ENCODE data around the gene SLC4A9. TPM values are rescaled to one million over a fixed set of nuclear protein-coding genes. Genes with fewer than 3 reads are reported as not detected.
"Not testable (repeated sequence)": the region's sequence is repeated elsewhere in the genome, so short reads cannot be mapped to it uniquely, and the experiment has no call there.

The SLC4A9 gene
- total RNA-seq, 4 donors from 2014 or later: 0.29 to 0.45 (median 0.29) TPM; not detected in 1

- H3K4me3 ChIP-seq (replicated peaks in 1 of 3): no peak overlapping the region
- no peaks in the 10 kb centered on the region for H3K9me3 ChIP-seq
- H3K36me3 ChIP-seq: no peaks in the 10 kb centered on the region
- no peak overlapping the region for H3K27ac ChIP-seq
- no peak for DNase-seq
- H3K27me3 ChIP-seq: no peaks in the 10 kb centered on the region
- peaks cover 13 to 43% of the 10 kb centered on the region in 2 donors for H3K4me1 ChIP-seq
- 85 to 89% methylated on average over 5 of the region's 5 CpGs for WGBS, 2 donors
- intact Hi-C loops (cut with DNase I): no loop called here
- no peak for TF ChIP-seq CTCF (IDR thresholded peaks at IDR 0.05)
Observed at GRCh38 chr5:140420665-140421361, 60.8 kb downstream of the SLC4A9 start.

- not testable (repeated sequence) for H3K27ac ChIP-seq
Observed at GRCh38 chr5:140421375-140421774, 61.4 kb downstream of the SLC4A9 start.

GRCh38 chr5:140423609-140424008 lies 63.6 kb downstream of the SLC4A9 start:
- WGBS, 2 donors: 92 to 93% methylated on average over 2 of the region's 2 CpGs
- H3K4me1 ChIP-seq: peaks cover 18 to 45% of the 10 kb centered on the region in 2 donors
- no peak overlapping the region for H3K4me3 ChIP-seq (replicated peaks in 1 of 3)
- H3K27ac ChIP-seq: no peak overlapping the region
- no peaks in the 10 kb centered on the region for H3K9me3 ChIP-seq
- intact Hi-C loops (cut with DNase I): no loop called here
- no peak for DNase-seq
- no peaks in the 10 kb centered on the region for H3K27me3 ChIP-seq
- H3K36me3 ChIP-seq: no peaks in the 10 kb centered on the region
- TF ChIP-seq POLR2A (IDR thresholded peaks at IDR 0.05) (no peak), CTCF (IDR thresholded peaks at IDR 0.05) (no peak)

More at GRCh38 chr5:140421375-140421774, 61.4 kb downstream of the SLC4A9 start:
- H3K27me3 ChIP-seq; H3K9me3 ChIP-seq; DNase-seq; intact Hi-C loops (cut with DNase I); H3K4me3 ChIP-seq (replicated peaks in 1 of 3); H3K36me3 ChIP-seq: not testable (repeated sequence)
- 65 to 74% methylated on average over 7 of the region's 7 CpGs for whole genome bisulfite sequencing, 2 donors
- peaks cover 18 to 47% of the 10 kb centered on the region in 2 donors for H3K4me1 ChIP-seq

GRCh38 chr5:140424135-140424534 lies 64.1 kb downstream of the SLC4A9 start:
- no peak overlapping the region for H3K27ac ChIP-seq
- 76 to 93% methylated on average over 3 of the region's 3 CpGs for WGBS, 2 donors
- no peaks in the 10 kb centered on the region for H3K27me3 ChIP-seq
- no peaks in the 10 kb centered on the region for H3K36me3 ChIP-seq
- no peak for DNase-seq
- peaks cover 16 to 42% of the 10 kb centered on the region in 2 donors for H3K4me1 ChIP-seq
- intact Hi-C loops (cut with DNase I): no loop called here
- no peak for TF ChIP-seq POLR2A (IDR thresholded peaks at IDR 0.05)
- TF ChIP-seq CTCF (IDR thresholded peaks at IDR 0.05): no peak
- no peak overlapping the region for H3K4me3 ChIP-seq (replicated peaks in 1 of 3)
- no peaks in the 10 kb centered on the region for H3K9me3 ChIP-seq

Small RNAs within 50 kb of the gene (small RNA-seq; reads per million reads assigned to genes)
- not detected for gene RNU4-14P

Other genes with a start within 250 kb of the SLC4A9 start
- gene PURA, start 246.1 kb upstream of the SLC4A9 start, total RNA-seq: 10 to 100 TPM; 37.4 to 60.5 (median 44.7) TPM
- 10 to 100 TPM; 25.1 to 41.3 (median 28.6) TPM for gene IGIP, start 234.3 kb upstream of the SLC4A9 start, total RNA-seq
- 100 to 1,000 TPM in 2 of 4 donors, 10 to 100 TPM in 2; 55.4 to 238 (median 112) TPM for gene CYSTM1, start 185.0 kb upstream of the SLC4A9 start, total RNA-seq
- 100 to 1,000 TPM in 1 of 4 donors, 10 to 100 TPM in 3; 58.2 to 106 (median 87.8) TPM for gene PFDN1, start 57.1 kb upstream of the SLC4A9 start, total RNA-seq
- 10 to 100 TPM in 3 of 4 donors, 1 to 10 TPM in 1; 5.8 to 13.0 (median 12.6) TPM for gene HBEGF, start 13.6 kb upstream of the SLC4A9 start, total RNA-seq
- gene ANKHD1, start 41.6 kb downstream of the SLC4A9 start, total RNA-seq: 100 to 1,000 TPM; 148 to 247 (median 163) TPM
- gene EIF4EBP3, start 187.5 kb downstream of the SLC4A9 start, total RNA-seq: 10 to 100 TPM in 3 of 4 donors, 1 to 10 TPM in 1; 9.1 to 18.9 (median 15.6) TPM
- gene SRA1, start 197.3 kb downstream of the SLC4A9 start, total RNA-seq: 10 to 100 TPM; 22.7 to 43.7 (median 35.7) TPM
- gene APBB3, start 204.4 kb downstream of the SLC4A9 start, total RNA-seq: 10 to 100 TPM; 20.2 to 33.5 (median 26.1) TPM
- gene SLC35A4, start 204.6 kb downstream of the SLC4A9 start, total RNA-seq: 100 to 1,000 TPM in 1 of 4 donors, 10 to 100 TPM in 3; 64.2 to 114 (median 74.0) TPM